GM21526 (cell line): ENCODE results near the gene SEC24B.
A peak's percentile ranks its signal among the peaks of the same experiment; 100 is the strongest.
"Not testable (repeated sequence)": the region's sequence is repeated elsewhere in the genome, so short reads cannot be mapped to it uniquely, and the experiment has no call there.

ENCODE experiments used
- ATAC-seq: cut with Tn5 transposase; IDR thresholded peaks from one replicate; pipeline ENCODE4 v1.9.1; 2021; ENCODE audit warnings: moderate library complexity; ENCODE audit not compliant: unreplicated experiment, low FRiP score

The SEC24B gene

GRCh38 chr4:109497511-109497910 lies 63.9 kb downstream of the SEC24B start:
- ATAC-seq, result no peak

GRCh38 chr4:109499513-109499912 lies 65.9 kb downstream of the SEC24B start:
- ATAC-seq, result no peak

GRCh38 chr4:109506890-109507289 lies 73.3 kb downstream of the SEC24B start:
- ATAC-seq, result no peak

GRCh38 chr4:109510687-109511086 lies 77.1 kb downstream of the SEC24B start:
- ATAC-seq, result no peak

GRCh38 chr4:109511414-109511813 lies 77.8 kb downstream of the SEC24B start:
- ATAC-seq, result no peak

- ATAC-seq, result not testable (repeated sequence)
Observed at GRCh38 chr4:109513368-109513767, 79.8 kb downstream of the SEC24B start.

- no peak for ATAC-seq
Observed at GRCh38 chr4:109532182-109532581, 98.6 kb downstream of the SEC24B start.

GRCh38 chr4:109545401-109545800 lies 111.8 kb downstream of the SEC24B start:
- no peak for ATAC-seq

GRCh38 chr4:109547394-109547793 lies 113.8 kb downstream of the SEC24B start:
- no peak for ATAC-seq

GRCh38 chr4:109548655-109549054 lies 115.0 kb downstream of the SEC24B start:
- no peak for ATAC-seq

GRCh38 chr4:109552237-109552636 lies 118.6 kb downstream of the SEC24B start:
- ATAC-seq, result no peak

GRCh38 chr4:109553130-109553529 lies 119.5 kb downstream of the SEC24B start:
- ATAC-seq, result no peak

GRCh38 chr4:109554971-109555370 lies 121.4 kb downstream of the SEC24B start:
- no peak for ATAC-seq

- ATAC-seq, result no peak
Observed at GRCh38 chr4:109557433-109557832, 123.8 kb downstream of the SEC24B start.

- ATAC-seq, result not testable (repeated sequence)
Observed at GRCh38 chr4:109558095-109558494, 124.5 kb downstream of the SEC24B start.

- peak; percentile 15 for ATAC-seq
Observed at GRCh38 chr4:109559625-109559982, 126.0 kb downstream of the SEC24B start.

GRCh38 chr4:109559983-109560686 lies 126.5 kb downstream of the SEC24B start, which contains the start of gene MCUB:
MCUB (plus strand) TSS chr4:109560246; CDS start chr4:109560338, 92 bp downstream.
- ATAC-seq, result peak; percentile 87

GRCh38 chr4:109560687-109561461 lies 127.3 kb downstream of the SEC24B start:
- ATAC-seq, result peak; percentile 75

GRCh38 chr4:109562457-109563239 lies 129.0 kb downstream of the SEC24B start:
- no peak for ATAC-seq

GRCh38 chr4:109571494-109571893 lies 137.9 kb downstream of the SEC24B start:
- ATAC-seq, result no peak

GRCh38 chr4:109572154-109572553 lies 138.5 kb downstream of the SEC24B start:
- ATAC-seq, result no peak
